GM23338 (cell line): ENCODE results near the gene SRGAP3. TPM values are rescaled to one million over a fixed set of nuclear protein-coding genes. Genes with fewer than 3 reads are reported as not detected.

Experiments used
- ATAC-seq: fragments of 200-7000 bp; cut with Tn5 transposase; 3 replicates; pipeline ENCODE4 v1.9.1; 2020
- DNase-seq: peaks from one replicate; pipeline ENCODE4 v3.0.0-alpha.2; 2015; ENCODE audit warnings: low spot score
- H2AFZ ChIP-seq: fragments of 200-600 bp; sonication (generic); 2 replicates; pipeline ENCODE4 v1.8.0; 2016; ENCODE audit warnings: antibody characterized with exemption, mild to moderate bottlenecking, moderate library complexity
- H3F3A ChIP-seq: fragments of 200-600 bp; sonication (generic); replicated peaks from 2 replicates; pipeline ENCODE4 v1.8.0; 2017; ENCODE audit warnings: antibody characterized with exemption, mixed run types, low read depth
- H3K27ac ChIP-seq: fragments of 200-600 bp; sonication (generic); 2 replicates; pipeline ENCODE4 v1.6.1; 2016; ENCODE audit warnings: low read depth
- H3K27me3 ChIP-seq: fragments of 200-600 bp; sonication (generic); 2 replicates; pipeline ENCODE4 v1.8.0; 2016; ENCODE audit warnings: mild to moderate bottlenecking, mixed run types, moderate library complexity; ENCODE audit not compliant: insufficient read depth
- H3K36me3 ChIP-seq: fragments of 200-600 bp; sonication (generic); 2 replicates; pipeline ENCODE4 v1.8.0; 2016; ENCODE audit warnings: mild to moderate bottlenecking; ENCODE audit not compliant: insufficient read depth
- H3K4me1 ChIP-seq: fragments of 200-600 bp; sonication (generic); 2 replicates; pipeline ENCODE4 v1.8.0; 2016; ENCODE audit warnings: mild to moderate bottlenecking, moderate library complexity; ENCODE audit not compliant: insufficient read depth
- H3K4me2 ChIP-seq: fragments of 200-600 bp; sonication (generic); 2 replicates; pipeline ENCODE4 v1.7.1; 2017; ENCODE audit warnings: mixed run types
- H3K4me3 ChIP-seq: fragments of 200-600 bp; sonication (generic); 2 replicates; pipeline ENCODE4 v1.6.1; 2016; ENCODE audit warnings: mixed run types
- H3K79me2 ChIP-seq: fragments of 200-600 bp; sonication (generic); replicated peaks from 2 replicates; pipeline ENCODE4 v1.8.0; 2017; ENCODE audit warnings: mild to moderate bottlenecking; ENCODE audit not compliant: insufficient read depth
- H3K9me2 ChIP-seq: fragments of 200-600 bp; sonication (generic); 2 replicates; pipeline ENCODE4 v1.8.0; 2017; ENCODE audit not compliant: insufficient read depth
- H4K20me1 ChIP-seq: fragments of 200-600 bp; sonication (generic); replicated peaks from 2 replicates; pipeline ENCODE4 v1.8.0; 2017; ENCODE audit warnings: mild to moderate bottlenecking; ENCODE audit not compliant: insufficient read depth
- H3K27ac Mint-ChIP-seq: 2 replicates; pipeline ENCODE4 v1.8.0; 2020; ENCODE audit warnings: inconsistent platforms, mild to moderate bottlenecking, moderate library complexity, mixed read lengths
- H3K27me3 Mint-ChIP-seq: 3 replicates; pipeline ENCODE4 v1.8.0; 2022; ENCODE audit warnings: low read depth, mild to moderate bottlenecking, moderate library complexity, mixed read lengths, inconsistent platforms; ENCODE audit not compliant: insufficient read depth, poor library complexity
- H3K36me3 Mint-ChIP-seq: 3 replicates; pipeline ENCODE4 v1.8.0; 2021; ENCODE audit warnings: low read depth, mild to moderate bottlenecking, inconsistent platforms, moderate library complexity, mixed read lengths
- H3K4me1 Mint-ChIP-seq: 3 replicates; pipeline ENCODE4 v1.8.0; 2020; ENCODE audit warnings: mild to moderate bottlenecking, inconsistent platforms, mixed read lengths
- H3K4me3 Mint-ChIP-seq: 3 replicates; pipeline ENCODE4 v1.8.0; 2021; ENCODE audit warnings: moderate library complexity, mild to moderate bottlenecking, inconsistent platforms, mixed read lengths
- H3K9me3 Mint-ChIP-seq: 3 replicates; pipeline ENCODE4 v1.8.0; 2020; ENCODE audit warnings: moderate library complexity, mild to moderate bottlenecking, inconsistent platforms, mixed read lengths
- CREB1 ChIP-seq: fragments of 250-450 bp; sonication (Bioruptor Pico); IDR thresholded peaks from 2 replicates; pipeline ENCODE4 v1.5.0; 2020; ENCODE audit warnings: low read depth, mild to moderate bottlenecking, moderate library complexity
- CTCF ChIP-seq, 2 experiments: fragments of 200-600 bp in 1 of 2; sonication (generic) in 1 of 2; conservative IDR thresholded peaks; 2 replicates each; pipeline versions ENCODE4 v1.5.1 to v1.6.1; 2016 to 2017; ENCODE audit warnings: antibody characterized with exemption in 2 of 2, low read depth in 2 of 2, mild to moderate bottlenecking in 2 of 2, moderate library complexity in 1 of 2
- EZH2 ChIP-seq: fragments of 200-600 bp; sonication (generic); IDR thresholded peaks from one replicate; pipeline ENCODE4 v1.8.0; 2017; ENCODE audit warnings: antibody characterized with exemption, mild to moderate bottlenecking, low read depth; ENCODE audit not compliant: unreplicated experiment
- EZH2phosphoT487 ChIP-seq: fragments of 200-600 bp; sonication (generic); IDR thresholded peaks from one replicate; pipeline ENCODE4 v1.8.1; 2018; ENCODE audit warnings: antibody characterized with exemption; ENCODE audit not compliant: unreplicated experiment
- JUNB ChIP-seq: IDR thresholded peaks from one replicate; pipeline ENCODE4 v1.6.1; 2016; ENCODE audit warnings: antibody characterized with exemption; ENCODE audit not compliant: unreplicated experiment
- NANOG ChIP-seq: IDR thresholded peaks from 2 replicates; pipeline ENCODE4 v1.6.1; 2016; ENCODE audit warnings: antibody characterized with exemption, borderline replicate concordance
- POLR2AphosphoS5 ChIP-seq: IDR thresholded peaks from 2 replicates; pipeline ENCODE4 v1.6.1; 2016; ENCODE audit warnings: antibody characterized with exemption, low read depth
- REST ChIP-seq: IDR thresholded peaks from one replicate; pipeline ENCODE4 v1.6.1; 2018; ENCODE audit warnings: antibody characterized with exemption; ENCODE audit not compliant: unreplicated experiment
- STAT1 ChIP-seq: IDR thresholded peaks from one replicate; pipeline ENCODE4 v1.6.1; 2016; ENCODE audit warnings: antibody characterized with exemption; ENCODE audit not compliant: unreplicated experiment
- ZNF114 ChIP-seq: fragments of 250-450 bp; sonication (Bioruptor Pico); IDR thresholded peaks from 2 replicates; pipeline ENCODE4 v1.5.0; 2020; ENCODE audit warnings: mild to moderate bottlenecking, moderate library complexity
- ZNF331 ChIP-seq: fragments of 250-450 bp; sonication (Bioruptor Pico); IDR thresholded peaks from 2 replicates; pipeline ENCODE4 v1.5.0; 2020; ENCODE audit warnings: low read depth, mild to moderate bottlenecking, moderate library complexity
- ZNF462 ChIP-seq: fragments of 250-450 bp; sonication (Bioruptor Pico); IDR thresholded peaks from 2 replicates; pipeline ENCODE4 v1.5.0; 2020; ENCODE audit warnings: mild to moderate bottlenecking, moderate library complexity
- polyA plus RNA-seq: library from polyadenylated mRNA; unstranded; fragments of >200 nt; fragmentation: Nextera tagmentation; extraction: Ambion mirVana; gene quantifications from 2 replicates; pipeline ENCODE4 v1.2.1, GENCODE V29; 2016
- total RNA-seq: library from RNA; depleted of rRNA; stranded (reverse); fragments of >200 nt; shearing (Covaris generic); gene quantifications from 2 replicates; pipeline ENCODE4 v1.2.3, GENCODE V29; 2014
- TF ChIP-seq, protein P1 (sequence below): IDR thresholded peaks from 2 replicates; pipeline ENCODE4 v1.6.1; 2016; ENCODE audit warnings: antibody characterized with exemption

Gene SRGAP3
- total and polyA plus RNA-seq, 2 experiments from 2014 or later = 6.4 to 9.4 TPM

GRCh38 chr3:9278085-9278484 lies 28.6 kb upstream of the SRGAP3 start:
- H3K79me2 ChIP-seq = no peaks in the 10 kb centered on the region
- no peak overlapping the region for H3K4me3 ChIP-seq
- peaks cover 16% of the 10 kb centered on the region; the same call in 2 of the 3 replicates for H3K4me1 Mint-ChIP-seq
- H3K27me3 Mint-ChIP-seq = peaks cover 6% of the 10 kb centered on the region
- peaks cover 21% of the 10 kb centered on the region for H3K9me3 Mint-ChIP-seq
- H2AFZ ChIP-seq = no peak overlapping the region
- no peaks in the 10 kb centered on the region for H3K36me3 ChIP-seq
- no peak overlapping the region for H3K27ac ChIP-seq
- no peaks in the 10 kb centered on the region for H4K20me1 ChIP-seq
- peaks cover 6% of the 10 kb centered on the region for H3K36me3 Mint-ChIP-seq
- H3K4me1 ChIP-seq = peaks cover 9% of the 10 kb centered on the region; the same call in 1 of the 2 replicates
- no peak overlapping the region for H3K4me3 Mint-ChIP-seq
- TF ChIP-seq ZNF331 (CRISPR knock-in tag) (no peak), EZH2 (no peak), CREB1 (CRISPR knock-in tag) (no peak), CTCF (conservative IDR thresholded peaks at IDR 0.05; ENCODE audit: low read depth in 2 of 2) (no peak), ZNF114 (CRISPR knock-in tag) (no peak), POLR2AphosphoS5 (no peak), ZNF462 (no peak), JUNB (no peak), STAT1 (no peak), EZH2phosphoT487 (no peak), NANOG (no peak), REST (no peak)
- TF ChIP-seq, protein P1, sequence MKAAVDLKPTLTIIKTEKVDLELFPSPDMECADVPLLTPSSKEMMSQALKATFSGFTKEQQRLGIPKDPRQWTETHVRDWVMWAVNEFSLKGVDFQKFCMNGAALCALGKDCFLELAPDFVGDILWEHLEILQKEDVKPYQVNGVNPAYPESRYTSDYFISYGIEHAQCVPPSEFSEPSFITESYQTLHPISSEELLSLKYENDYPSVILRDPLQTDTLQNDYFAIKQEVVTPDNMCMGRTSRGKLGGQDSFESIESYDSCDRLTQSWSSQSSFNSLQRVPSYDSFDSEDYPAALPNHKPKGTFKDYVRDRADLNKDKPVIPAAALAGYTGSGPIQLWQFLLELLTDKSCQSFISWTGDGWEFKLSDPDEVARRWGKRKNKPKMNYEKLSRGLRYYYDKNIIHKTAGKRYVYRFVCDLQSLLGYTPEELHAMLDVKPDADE = no peak
- H3K9me2 ChIP-seq = no peaks in the 10 kb centered on the region
- ATAC-seq (no peak), DNase-seq (no peak)
- H3K27ac Mint-ChIP-seq = no peak overlapping the region
- no peaks in the 10 kb centered on the region for H3K27me3 ChIP-seq
- no peak overlapping the region for H3K4me2 ChIP-seq
- H3F3A ChIP-seq = no peaks in the 10 kb centered on the region
